H9 (cell line): ENCODE results near the gene TSPAN17. TPM values are rescaled to one million over a fixed set of nuclear protein-coding genes. Genes with fewer than 3 reads are reported as not detected.
"Not testable (repeated sequence)": the region's sequence is repeated elsewhere in the genome, so short reads cannot be mapped to it uniquely, and the experiment has no call there.

Experiments
- DNase-seq: peaks from one replicate; pipeline ENCODE4 v3.0.0-alpha.2; 2017
- H2AFZ ChIP-seq: one replicate; pipeline ENCODE4 v1.6.1; 2013; ENCODE audit warnings: mild to moderate bottlenecking, low read length, control low read depth, moderate library complexity
- H2AK5ac ChIP-seq: 2 replicates; pipeline ENCODE4 v1.6.1; 2013; ENCODE audit warnings: low read length, control low read depth, mixed read lengths; ENCODE audit not compliant: insufficient read length
- H2BK120ac ChIP-seq: one replicate; pipeline ENCODE4 v1.6.1; 2013; ENCODE audit warnings: low read depth, mild to moderate bottlenecking, low read length, control low read depth, inconsistent platforms; ENCODE audit not compliant: poor library complexity, severe bottlenecking
- H2BK12ac ChIP-seq: 2 replicates; pipeline ENCODE4 v1.6.1; 2013; ENCODE audit warnings: low read length, control low read depth, mixed read lengths, low read depth; ENCODE audit not compliant: insufficient read length
- H2BK15ac ChIP-seq: 2 replicates; pipeline ENCODE4 v1.6.1; 2013; ENCODE audit warnings: low read depth, low read length, control low read depth
- H2BK20ac ChIP-seq: one replicate; pipeline ENCODE4 v1.6.1; 2013; ENCODE audit warnings: low read depth, mild to moderate bottlenecking, low read length, control low read depth, inconsistent platforms; ENCODE audit not compliant: poor library complexity, severe bottlenecking
- H2BK5ac ChIP-seq: 2 replicates; pipeline ENCODE4 v1.6.1; 2013; ENCODE audit warnings: low read length, control low read depth, mixed read lengths; ENCODE audit not compliant: insufficient read length
- H3K14ac ChIP-seq: 2 replicates; pipeline ENCODE4 v1.6.1; 2013; ENCODE audit warnings: low read length, control low read depth; ENCODE audit not compliant: insufficient read depth
- H3K18ac ChIP-seq: 2 replicates; pipeline ENCODE4 v1.6.1; 2013; ENCODE audit warnings: low read depth, mild to moderate bottlenecking, mixed read lengths, low read length, control low read depth; ENCODE audit not compliant: insufficient read length
- H3K23ac ChIP-seq: 2 replicates; pipeline ENCODE4 v1.6.1; 2013; ENCODE audit warnings: low read length, control low read depth, mixed read lengths, low read depth; ENCODE audit not compliant: insufficient read length
- H3K23me2 ChIP-seq: 2 replicates; pipeline ENCODE4 v1.6.1; 2013; ENCODE audit warnings: low read depth, mild to moderate bottlenecking, mixed read lengths, low read length, control low read depth; ENCODE audit not compliant: insufficient read length, poor library complexity, severe bottlenecking
- H3K27ac ChIP-seq: 2 replicates; pipeline ENCODE4 v1.5.1; 2013; ENCODE audit warnings: low read length, control low read depth, mixed read lengths, low read depth; ENCODE audit not compliant: insufficient read length
- H3K27me3 ChIP-seq: 2 replicates; pipeline ENCODE4 v1.6.1; 2013; ENCODE audit warnings: low read length, control low read depth, inconsistent platforms; ENCODE audit not compliant: insufficient read depth
- H3K4ac ChIP-seq: 2 replicates; pipeline ENCODE4 v1.6.1; 2013; ENCODE audit warnings: low read depth, mild to moderate bottlenecking, control low read depth, inconsistent platforms, low read length, moderate library complexity
- H3K4me1 ChIP-seq: 2 replicates; pipeline ENCODE4 v1.6.1; 2013; ENCODE audit warnings: low read length, control low read depth, inconsistent platforms; ENCODE audit not compliant: insufficient read depth
- H3K4me2 ChIP-seq: 2 replicates; pipeline ENCODE4 v1.6.1; 2013; ENCODE audit warnings: low read length, control low read depth, mixed read lengths; ENCODE audit not compliant: insufficient read length, insufficient read depth
- H3K56ac ChIP-seq: 2 replicates; pipeline ENCODE4 v1.6.1; 2013; ENCODE audit warnings: low read depth, mild to moderate bottlenecking, mixed read lengths, low read length, control low read depth; ENCODE audit not compliant: insufficient read length
- H3K79me1 ChIP-seq: 2 replicates; pipeline ENCODE4 v1.6.1; 2013; ENCODE audit warnings: low read depth, mild to moderate bottlenecking, moderate library complexity, low read length, control low read depth, inconsistent platforms; ENCODE audit not compliant: insufficient read depth, poor library complexity, severe bottlenecking
- H3K79me2 ChIP-seq: 2 replicates; pipeline ENCODE4 v1.6.1; 2013; ENCODE audit warnings: low read length, control low read depth, inconsistent platforms; ENCODE audit not compliant: insufficient read depth
- H3K9ac ChIP-seq: 2 replicates; pipeline ENCODE4 v1.6.1; 2013; ENCODE audit warnings: low read length, control low read depth, mixed read lengths; ENCODE audit not compliant: insufficient read length; ENCODE audit errors: extremely low read depth
- H3K9me3 ChIP-seq: one replicate; pipeline ENCODE4 v1.6.1; 2013; ENCODE audit warnings: low read depth, low read length, inconsistent platforms; ENCODE audit not compliant: control insufficient read depth
- H3T11ph ChIP-seq: one replicate; pipeline ENCODE4 v1.6.1; 2013; ENCODE audit warnings: mild to moderate bottlenecking, low read length, control low read depth, inconsistent platforms
- H4K20me1 ChIP-seq: one replicate; pipeline ENCODE4 v1.6.1; 2013; ENCODE audit not compliant: control insufficient read depth, insufficient read length, insufficient read depth
- H4K5ac ChIP-seq: 2 replicates; pipeline ENCODE4 v1.6.1; 2013; ENCODE audit warnings: low read depth, mild to moderate bottlenecking, mixed read lengths, low read length, control low read depth; ENCODE audit not compliant: insufficient read length
- H4K8ac ChIP-seq: replicated peaks from 2 replicates; pipeline ENCODE4 v1.6.1; 2013; ENCODE audit warnings: low read length, control low read depth, mixed read lengths, low read depth; ENCODE audit not compliant: insufficient read length
- H4K91ac ChIP-seq: 2 replicates; pipeline ENCODE4 v1.6.1; 2013; ENCODE audit warnings: low read depth, mild to moderate bottlenecking, moderate library complexity, mixed read lengths, low read length, control low read depth; ENCODE audit not compliant: insufficient read length
- H3K27ac Mint-ChIP-seq, 3 experiments: 2 replicates in 2 of 3; 3 replicates in 1 of 3; pipeline ENCODE4 v1.8.0; 2020 to 2021; ENCODE audit warnings: mixed read lengths in 3 of 3, mild to moderate bottlenecking in 1 of 3, moderate library complexity in 1 of 3
- H3K27me3 Mint-ChIP-seq: 2 replicates; pipeline ENCODE4 v1.8.0; 2021; ENCODE audit warnings: low read depth, mild to moderate bottlenecking, moderate library complexity, mixed read lengths
- H3K36me3 Mint-ChIP-seq, 3 experiments: 2 replicates in 2 of 3; 3 replicates in 1 of 3; pipeline ENCODE4 v1.8.0; 2020 to 2021; ENCODE audit warnings: low read depth in 3 of 3, mixed read lengths in 3 of 3; ENCODE audit not compliant: insufficient read depth in 1 of 3
- H3K4me1 Mint-ChIP-seq, 2 experiments: 2 replicates each; pipeline ENCODE4 v1.8.0; 2020; ENCODE audit warnings: mixed read lengths in 2 of 2
- H3K4me3 Mint-ChIP-seq, 2 experiments: 2 replicates in 1 of 2; 3 replicates in 1 of 2; pipeline ENCODE4 v1.8.0; 2020 to 2021; ENCODE audit warnings: mild to moderate bottlenecking in 2 of 2, mixed read lengths in 2 of 2, moderate library complexity in 1 of 2
- H3K9me3 Mint-ChIP-seq, 2 experiments: 2 replicates in 1 of 2; 3 replicates in 1 of 2; pipeline ENCODE4 v1.8.0; 2020; ENCODE audit warnings: mild to moderate bottlenecking in 2 of 2, mixed read lengths in 2 of 2, moderate library complexity in 1 of 2
- WGBS: extraction: QIAGEN DNeasy Blood & Tissue Kit; methylation state at CpG from one replicate; pipeline ENCODE4 v1.1.7; 2013; ENCODE audit warnings: missing lambda C conversion rate, low lambda C conversion rate, mixed read lengths; ENCODE audit not compliant: insufficient read length; ENCODE audit errors: extremely low coverage; 5-methylcytosine and 5-hydroxymethylcytosine counted together
- long read RNA-seq: library from polyadenylated mRNA; unstranded; transcript quantifications from one replicate; pipeline ENCODE4 v2.0.0, GENCODE V29; 2020
- total RNA-seq: library from RNA; stranded (reverse); gene quantifications from 2 replicates; pipeline ENCODE4 v1.2.1, GENCODE V29; 2021
- TF ChIP-seq, protein P1 (sequence below): fragments of 200-600 bp; sonication (generic); conservative IDR thresholded peaks from 3 replicates; pipeline ENCODE4 v1.8.0; 2021; ENCODE audit warnings: antibody characterized with exemption, mild to moderate bottlenecking

TSPAN17 gene, protein sequence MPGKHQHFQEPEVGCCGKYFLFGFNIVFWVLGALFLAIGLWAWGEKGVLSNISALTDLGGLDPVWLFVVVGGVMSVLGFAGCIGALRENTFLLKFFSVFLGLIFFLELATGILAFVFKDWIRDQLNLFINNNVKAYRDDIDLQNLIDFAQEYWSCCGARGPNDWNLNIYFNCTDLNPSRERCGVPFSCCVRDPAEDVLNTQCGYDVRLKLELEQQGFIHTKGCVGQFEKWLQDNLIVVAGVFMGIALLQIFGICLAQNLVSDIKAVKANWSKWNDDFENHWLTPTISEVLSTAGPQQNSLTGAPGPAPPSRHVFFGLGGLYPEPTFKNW
- total RNA-seq: 46.8 and 51.9 TPM in 2 replicates
- long read RNA-seq, transcript TSPAN17-209 (9 exons, 2,361 nt): minor isoform, 11 of 141 reads
- long read RNA-seq, transcript TSPAN17-207 (9 exons, 2,457 nt): major isoform, 57 of 141 reads
- long read RNA-seq, partial matches to known transcripts: 54 of 141 reads
- long read RNA-seq, other reads (novel, unspliced or antisense): 16 of 141 reads

DNA sequence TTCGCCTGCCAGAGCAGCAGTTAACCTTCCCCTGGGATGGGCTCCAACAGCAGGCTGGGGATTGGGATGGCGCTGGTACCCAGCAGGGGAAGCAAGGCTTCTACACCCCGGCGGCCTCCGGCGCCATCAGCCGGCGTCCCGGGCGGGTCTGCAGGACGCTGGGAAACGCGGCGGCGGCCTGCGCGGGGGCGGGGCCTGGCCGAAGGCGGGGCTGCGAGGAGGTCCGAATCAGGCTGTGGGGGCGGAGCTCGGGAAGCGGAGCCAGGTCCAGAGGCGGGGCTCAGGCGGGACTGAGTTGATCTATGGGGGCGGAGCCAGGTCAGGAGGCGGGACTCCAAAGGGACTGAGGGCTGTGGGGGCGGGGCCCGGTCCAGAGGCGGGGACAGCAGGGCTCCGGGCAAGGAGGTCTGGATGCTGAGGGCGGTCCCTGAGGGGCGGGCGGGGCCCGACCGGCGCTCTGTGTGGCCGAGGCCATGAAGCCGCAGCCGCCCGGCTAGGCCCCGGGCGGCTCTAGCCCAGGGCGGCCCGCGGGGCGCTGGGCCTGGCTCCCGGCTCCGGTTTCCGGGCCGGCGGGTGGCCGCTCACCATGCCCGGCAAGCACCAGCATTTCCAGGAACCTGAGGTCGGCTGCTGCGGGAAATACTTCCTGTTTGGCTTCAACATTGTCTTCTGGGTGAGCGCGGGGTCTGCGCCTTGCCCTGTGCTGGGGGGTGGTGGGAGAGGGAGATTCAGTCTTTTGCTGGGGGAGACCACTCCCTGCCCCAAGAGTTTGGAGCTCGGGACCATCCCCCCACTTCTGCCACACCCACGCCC, at the start of gene TSPAN17:
Gene TSPAN17, plus strand, starts transcription at position 455 of the 813 bp plus-strand sequence. Its CDS starts 132 bp downstream, at position 587.
- Histone ChIP-seq H2AK5ac (no peak within 1 kb of the TSS), H3K18ac (peak within 1 kb of the TSS; percentile 89), H4K20me1 (no peaks in the 10 kb centered on the region), H3K79me1 (peaks cover 8% of the 10 kb centered on the region), H4K8ac (no peak within 1 kb of the TSS), H3K23ac (no peak within 1 kb of the TSS), H4K91ac (no peak within 1 kb of the TSS), H2BK12ac (no peak within 1 kb of the TSS), H2BK5ac (no peak within 1 kb of the TSS), H3K56ac (no peak within 1 kb of the TSS), H3K4me2 (peak within 1 kb of the TSS; percentile 72), H3K4ac (no peak within 1 kb of the TSS), H3K27ac (no peak within 1 kb of the TSS), H2AFZ (no peak within 1 kb of the TSS), H3K4me1 (peaks cover 2% of the 10 kb centered on the region; the same call in 1 of the 2 replicates), H3K14ac (0 out of 2 replicates have a peak within 1 kb of the TSS, but pooled peaks have one; percentile 4), H3K23me2 (peaks cover 10% of the 10 kb centered on the region), H3K27me3 (no peaks in the 10 kb centered on the region), H3K9me3 (no peaks in the 10 kb centered on the region), H2BK20ac (no peak within 1 kb of the TSS), H3T11ph (no peak within 1 kb of the TSS), H4K5ac (no peak within 1 kb of the TSS), H3K79me2 (no peaks in the 10 kb centered on the region; the same call in 1 of the 2 replicates), H3K9ac (peak within 1 kb of the TSS; percentile 48), H2BK120ac (no peak within 1 kb of the TSS), H2BK15ac (no peak within 1 kb of the TSS)
- Mint-ChIP-seq H3K27me3 (peaks cover 4% of the 10 kb centered on the region), H3K4me3 (peak within 1 kb of the TSS; percentile 82 to 91), H3K9me3 (no peaks in the 10 kb centered on the region; a peak in 1 of 5 replicates), H3K36me3 (peaks cover 0 to 3% (median under 1%) of the 10 kb centered on the region in 3 experiments; a peak in 3 of 7 replicates), H3K27ac (peak within 1 kb of the TSS; percentile 82 to 97 (median 90)), H3K4me1 (peaks cover 60 to 79% of the 10 kb centered on the region in 2 experiments)
- TF ChIP-seq, protein P1, sequence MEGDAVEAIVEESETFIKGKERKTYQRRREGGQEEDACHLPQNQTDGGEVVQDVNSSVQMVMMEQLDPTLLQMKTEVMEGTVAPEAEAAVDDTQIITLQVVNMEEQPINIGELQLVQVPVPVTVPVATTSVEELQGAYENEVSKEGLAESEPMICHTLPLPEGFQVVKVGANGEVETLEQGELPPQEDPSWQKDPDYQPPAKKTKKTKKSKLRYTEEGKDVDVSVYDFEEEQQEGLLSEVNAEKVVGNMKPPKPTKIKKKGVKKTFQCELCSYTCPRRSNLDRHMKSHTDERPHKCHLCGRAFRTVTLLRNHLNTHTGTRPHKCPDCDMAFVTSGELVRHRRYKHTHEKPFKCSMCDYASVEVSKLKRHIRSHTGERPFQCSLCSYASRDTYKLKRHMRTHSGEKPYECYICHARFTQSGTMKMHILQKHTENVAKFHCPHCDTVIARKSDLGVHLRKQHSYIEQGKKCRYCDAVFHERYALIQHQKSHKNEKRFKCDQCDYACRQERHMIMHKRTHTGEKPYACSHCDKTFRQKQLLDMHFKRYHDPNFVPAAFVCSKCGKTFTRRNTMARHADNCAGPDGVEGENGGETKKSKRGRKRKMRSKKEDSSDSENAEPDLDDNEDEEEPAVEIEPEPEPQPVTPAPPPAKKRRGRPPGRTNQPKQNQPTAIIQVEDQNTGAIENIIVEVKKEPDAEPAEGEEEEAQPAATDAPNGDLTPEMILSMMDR: 0 out of 3 replicates have a peak, but pooled peaks have one; percentile 18
- DNase-seq: peak; percentile 99
- WGBS: no CpG with 5 or more reads among the region's 63 CpGs

DNA sequence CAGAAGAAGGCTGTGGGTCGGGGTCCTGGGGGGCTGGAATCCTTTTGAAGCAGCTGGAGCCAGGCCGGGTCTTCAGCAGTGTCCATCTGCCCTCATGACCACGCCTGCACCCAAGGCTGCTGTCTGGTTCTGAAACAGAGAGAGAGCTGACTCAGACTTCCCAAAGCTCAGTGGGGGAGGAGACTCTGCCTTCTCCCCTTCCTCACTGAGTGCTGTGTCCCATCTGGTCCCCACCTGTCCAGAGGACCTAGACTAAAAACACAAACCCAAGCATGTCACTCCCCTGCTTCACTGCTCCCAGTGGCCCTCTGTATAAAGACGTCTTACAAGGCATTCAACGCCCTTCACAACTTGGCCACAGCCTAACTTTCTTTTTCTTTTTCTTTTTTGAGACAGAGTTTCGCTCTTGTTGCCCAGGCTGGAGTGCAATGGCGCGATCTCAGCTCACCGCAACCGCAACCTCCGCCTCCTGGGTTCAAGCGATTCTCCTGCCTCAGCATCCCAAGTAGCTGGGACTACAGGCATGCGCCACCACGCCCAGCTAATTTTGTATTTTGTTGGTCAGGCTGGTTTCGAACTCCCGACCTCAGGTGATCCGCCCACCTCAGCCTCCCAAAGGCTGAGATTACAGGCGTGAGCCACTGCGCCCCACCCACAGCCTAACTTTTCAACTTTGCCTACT, 47.4 kb upstream of the TSPAN17 start:
- peak overlapping the region in 1 of 3 experiments; percentile 70; a peak in 2 of 7 replicates for H3K27ac Mint-ChIP-seq
- H3T11ph ChIP-seq, H4K5ac ChIP-seq, H4K91ac ChIP-seq, H3K4me3 Mint-ChIP-seq, H3K9me3 ChIP-seq, H3K4ac ChIP-seq, H4K20me1 ChIP-seq, H3K4me1 ChIP-seq, H3K23ac ChIP-seq, H2BK12ac ChIP-seq, H2AK5ac ChIP-seq, H3K79me2 ChIP-seq, H3K56ac ChIP-seq, H3K9me3 Mint-ChIP-seq, H2BK5ac ChIP-seq, H2BK15ac ChIP-seq, H3K23me2 ChIP-seq, H3K14ac ChIP-seq, DNase-seq, H3K4me2 ChIP-seq, H3K27me3 ChIP-seq, H2BK20ac ChIP-seq, H4K8ac ChIP-seq, H3K9ac ChIP-seq, H3K18ac ChIP-seq, H3K27ac ChIP-seq, H2AFZ ChIP-seq, H3K79me1 ChIP-seq, H2BK120ac ChIP-seq: not testable (repeated sequence)
- peaks cover 19% of the 10 kb centered on the region for H3K27me3 Mint-ChIP-seq
- H3K4me1 Mint-ChIP-seq: peaks cover 14 to 24% of the 10 kb centered on the region in 2 experiments
- no CpG with 5 or more reads among the region's 19 CpGs for WGBS
- H3K36me3 Mint-ChIP-seq: peaks cover 4 to 12% (median 6%) of the 10 kb centered on the region in 3 experiments; a peak in 6 of 7 replicates
